Stomach (tissue), 9 donors: Measurements from ENCODE around the gene SDCCAG8. TPM values are rescaled to one million over a fixed set of nuclear protein-coding genes. Genes with fewer than 3 reads are reported as not detected.

Source experiments
- DNase-seq, 2 donors: peaks; one replicate each; pipeline versions ENCODE4 v3.0.0 to v3.0.0-alpha.2; 2013 to 2019
- H3K27ac ChIP-seq, 5 donors: fragments of 200-600 bp in 4 of 5; sonication (generic) in 4 of 5; one replicate each; pipeline ENCODE4 v1.5.1; 2013 to 2019; ENCODE audit warnings: mild to moderate bottlenecking in 1 of 5, moderate library complexity in 1 of 5
- H3K27me3 ChIP-seq, 3 donors: fragments of 200-600 bp; sonication (generic); one replicate each; pipeline ENCODE4 v1.5.1; 2017 to 2019; ENCODE audit warnings: mixed run types in 1 of 3
- H3K36me3 ChIP-seq, 4 donors: fragments of 200-600 bp; sonication (generic); 1 replicate in 3 of 4; 2 replicates in 1 of 4; pipeline ENCODE4 v1.5.1; 2016 to 2019
- H3K4me1 ChIP-seq, 4 donors: fragments of 200-600 bp; sonication (generic); one replicate each; pipeline ENCODE4 v1.5.1; 2016 to 2019
- H3K4me3 ChIP-seq, 4 donors: fragments of 200-600 bp; sonication (generic) in 3 of 4; one replicate each; pipeline ENCODE4 v1.5.1; 2016 to 2019; ENCODE audit warnings: mild to moderate bottlenecking in 1 of 4
- H3K9me3 ChIP-seq, 4 donors: fragments of 200-600 bp; sonication (generic); one replicate each; pipeline ENCODE4 v1.5.1; 2016 to 2019
- EP300 ChIP-seq: sonication (generic); formaldehyde crosslinking; IDR thresholded peaks from one replicate; pipeline ENCODE4 v1.6.1; 2017; ENCODE audit warnings: antibody characterized with exemption
- POLR2A ChIP-seq, 4 donors: fragments of 450-650 bp; IDR thresholded peaks; one replicate each; pipeline ENCODE4 v1.6.1; 2016; ENCODE audit warnings: antibody characterized with exemption in 4 of 4, control low read depth in 2 of 4, mild to moderate bottlenecking in 1 of 4, moderate library complexity in 1 of 4
- POLR2AphosphoS5 ChIP-seq, 3 donors: sonication (generic); formaldehyde crosslinking; IDR thresholded peaks; one replicate each; pipeline ENCODE4 v1.6.1; 2016; ENCODE audit warnings: antibody characterized with exemption in 3 of 3
- WGBS, 5 donors: extraction: QIAGEN DNeasy Blood & Tissue Kit in 3 of 5; methylation state at CpG; one replicate each; pipeline versions ENCODE4 v1.1.5 to v1.1.7; 2013 to 2018; 5-methylcytosine and 5-hydroxymethylcytosine counted together
- intact Hi-C: fragments of 100-400 bp; cut with DNase I; formaldehyde crosslinking; loops from one replicate; pipeline ENCODE4 v1.15.1; 2023; ENCODE audit warnings: low total_unique reads
- polyA plus RNA-seq, 3 donors: library from polyadenylated mRNA; stranded (reverse); fragments of 200-250 nt; gene quantifications; one replicate each; pipeline ENCODE4 v1.2.3, GENCODE V29; 2013
- total RNA-seq, 5 donors: library from RNA; depleted of rRNA; stranded (reverse); fragments of >200 nt; gene quantifications; one replicate each; pipeline versions ENCODE4 v1.1.0 to v1.2.3, GENCODE V29; 2014 to 2016
- TF ChIP-seq, protein P1 (sequence below), 7 experiments: fragments of 450-650 bp in 4 of 7; fragments of 200-600 bp in 3 of 7; sonication (generic) in 3 of 7; IDR thresholded peaks; one replicate each; pipeline ENCODE4 v1.5.1; 2016 to 2019; ENCODE audit warnings: antibody characterized with exemption in 7 of 7, control low read depth in 2 of 7, mild to moderate bottlenecking in 1 of 7
- donor health status: healthy with polysubstance abuse.
- donor health status: Bipolar disorder and iron deficiency.
- donor health status: healthy.

Gene SDCCAG8
- total and polyA plus RNA-seq, 8 donors, result 16.3 to 184 (median 24.5) TPM

DNA sequence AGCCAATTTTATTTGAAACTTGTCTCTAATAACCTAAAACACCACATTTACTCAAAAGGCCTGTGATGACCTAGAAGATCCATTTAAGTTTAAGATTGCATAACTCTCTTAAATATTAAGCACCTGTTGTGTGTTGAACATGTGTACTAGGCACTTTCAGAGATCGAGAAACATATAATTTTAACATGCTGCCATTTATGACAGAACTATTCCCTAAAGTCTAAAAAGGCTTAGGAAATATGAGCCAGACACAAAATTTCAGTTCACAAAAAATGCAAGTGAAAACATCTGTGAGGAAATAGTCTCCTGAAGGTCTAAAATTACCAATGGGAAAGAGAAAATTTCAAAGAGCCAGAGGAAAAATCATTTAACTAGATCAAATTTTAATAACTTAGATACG lies 38.5 kb upstream of the SDCCAG8 start:
- Histone ChIP-seq H3K36me3 (peaks cover 0 to 36% (median 26%) of the 10 kb centered on the region in 4 donors), H3K27me3 (no peaks in the 10 kb centered on the region), H3K4me1 (peaks cover 0 to 13% (median 11%) of the 10 kb centered on the region in 4 donors), H3K4me3 (no peak overlapping the region), H3K27ac (no peak overlapping the region), H3K9me3 (no peaks in the 10 kb centered on the region)
- intact Hi-C loops, result no loop called here
- WGBS, 5 donors, result 84 to 96% (median 90%) methylated on average over 2 of the region's 2 CpGs
- DNase-seq, result no peak
- no peak for TF ChIP-seq EP300
- TF ChIP-seq POLR2A (IDR thresholded peaks at IDR 0.05), result no peak
- TF ChIP-seq POLR2AphosphoS5 (IDR thresholded peaks at IDR 0.05), result no peak
- TF ChIP-seq, protein P1, sequence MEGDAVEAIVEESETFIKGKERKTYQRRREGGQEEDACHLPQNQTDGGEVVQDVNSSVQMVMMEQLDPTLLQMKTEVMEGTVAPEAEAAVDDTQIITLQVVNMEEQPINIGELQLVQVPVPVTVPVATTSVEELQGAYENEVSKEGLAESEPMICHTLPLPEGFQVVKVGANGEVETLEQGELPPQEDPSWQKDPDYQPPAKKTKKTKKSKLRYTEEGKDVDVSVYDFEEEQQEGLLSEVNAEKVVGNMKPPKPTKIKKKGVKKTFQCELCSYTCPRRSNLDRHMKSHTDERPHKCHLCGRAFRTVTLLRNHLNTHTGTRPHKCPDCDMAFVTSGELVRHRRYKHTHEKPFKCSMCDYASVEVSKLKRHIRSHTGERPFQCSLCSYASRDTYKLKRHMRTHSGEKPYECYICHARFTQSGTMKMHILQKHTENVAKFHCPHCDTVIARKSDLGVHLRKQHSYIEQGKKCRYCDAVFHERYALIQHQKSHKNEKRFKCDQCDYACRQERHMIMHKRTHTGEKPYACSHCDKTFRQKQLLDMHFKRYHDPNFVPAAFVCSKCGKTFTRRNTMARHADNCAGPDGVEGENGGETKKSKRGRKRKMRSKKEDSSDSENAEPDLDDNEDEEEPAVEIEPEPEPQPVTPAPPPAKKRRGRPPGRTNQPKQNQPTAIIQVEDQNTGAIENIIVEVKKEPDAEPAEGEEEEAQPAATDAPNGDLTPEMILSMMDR (IDR thresholded peaks at IDR 0.05), result no peak

DNA sequence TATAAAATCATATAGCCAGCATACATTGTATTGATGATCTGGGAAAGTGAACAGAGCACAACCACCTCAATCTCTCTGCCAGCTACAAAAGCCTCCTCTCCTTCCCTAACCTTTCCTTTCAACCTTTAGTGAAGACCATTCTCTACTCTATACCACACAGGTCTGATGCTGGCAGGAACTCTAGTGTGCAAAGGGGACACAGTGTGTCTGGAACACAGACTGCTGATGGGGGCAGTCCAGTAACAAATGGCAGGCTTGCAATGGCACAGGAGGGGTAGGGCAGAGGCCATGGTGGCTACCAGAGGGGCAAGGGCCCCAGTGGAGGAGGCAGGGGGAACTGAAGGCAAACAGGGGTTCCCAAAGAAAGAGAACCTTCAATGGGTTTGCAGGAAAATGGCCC lies 37.8 kb upstream of the SDCCAG8 start:
- intact Hi-C loops, result no loop called here
- no peak for DNase-seq
- H3K27ac ChIP-seq, result no peak overlapping the region
- peaks cover 0 to 41% (median 29%) of the 10 kb centered on the region in 4 donors for H3K36me3 ChIP-seq
- no peak overlapping the region for H3K4me3 ChIP-seq
- TF ChIP-seq POLR2A (IDR thresholded peaks at IDR 0.05) (no peak), POLR2AphosphoS5 (IDR thresholded peaks at IDR 0.05) (no peak), EP300 (no peak)
- TF ChIP-seq, protein P1 (IDR thresholded peaks at IDR 0.05), result no peak
- peaks cover 0 to 6% (median 4%) of the 10 kb centered on the region in 4 donors for H3K4me1 ChIP-seq
- H3K9me3 ChIP-seq, result no peaks in the 10 kb centered on the region
- H3K27me3 ChIP-seq, result no peaks in the 10 kb centered on the region

DNA sequence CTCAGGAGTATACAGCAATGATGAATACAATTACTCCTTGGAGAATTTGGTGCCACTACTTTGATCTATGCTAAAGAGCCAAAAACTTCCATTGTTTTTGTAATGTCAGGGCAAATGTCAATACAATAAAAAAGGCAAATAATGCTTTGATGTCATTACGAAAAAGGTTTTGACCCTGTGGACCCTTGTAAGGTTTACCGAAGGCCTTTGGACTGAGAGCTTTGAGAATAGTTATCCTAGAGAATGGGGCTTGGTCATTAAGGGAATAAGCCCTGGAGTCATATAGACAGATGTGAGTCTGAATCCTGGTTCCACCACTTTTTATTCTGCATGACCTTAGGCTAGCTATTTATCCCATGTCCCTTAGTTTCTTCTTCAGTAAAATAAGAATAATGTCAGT lies 28.2 kb upstream of the SDCCAG8 start:
- H3K4me3 ChIP-seq, result no peak overlapping the region
- peaks cover 0 to 20% (median 13%) of the 10 kb centered on the region in 4 donors for H3K36me3 ChIP-seq
- H3K27me3 ChIP-seq, result no peaks in the 10 kb centered on the region
- H3K9me3 ChIP-seq, result peaks cover 0 to 31% (median 20%) of the 10 kb centered on the region in 4 donors
- H3K4me1 ChIP-seq, result no peaks in the 10 kb centered on the region
- no peak for TF ChIP-seq EP300
- no peak for TF ChIP-seq POLR2AphosphoS5 (IDR thresholded peaks at IDR 0.05)
- TF ChIP-seq, protein P1 (IDR thresholded peaks at IDR 0.05), result no peak
- no peak for TF ChIP-seq POLR2A (IDR thresholded peaks at IDR 0.05)
- intact Hi-C loops, result no loop called here
- no peak for DNase-seq
- 76 to 88% (median 82%) methylated on average over 2 of the region's 2 CpGs for WGBS, 5 donors
- H3K27ac ChIP-seq, result no peak overlapping the region

DNA sequence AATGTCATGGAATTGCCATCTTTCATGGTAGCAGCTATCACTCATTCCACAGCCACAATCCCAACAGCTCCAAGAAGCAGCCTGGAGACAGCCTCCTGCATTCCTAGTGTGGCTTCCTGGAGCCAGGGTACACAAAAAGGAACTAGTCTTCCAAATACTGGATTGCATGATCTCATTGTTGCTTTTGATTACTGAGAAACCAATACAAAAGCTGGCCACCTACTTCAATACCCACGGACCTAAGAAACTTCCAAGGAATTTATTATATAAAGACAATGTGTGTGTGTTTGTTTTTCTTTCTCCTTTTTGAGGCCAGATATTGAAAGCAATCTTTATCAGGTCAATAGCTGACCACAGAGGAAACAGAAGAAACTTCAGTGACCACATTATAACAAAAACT lies 26.3 kb upstream of the SDCCAG8 start:
- Histone ChIP-seq H3K27me3 (no peaks in the 10 kb centered on the region), H3K4me1 (peaks cover 0 to 8% (median 0%) of the 10 kb centered on the region in 4 donors), H3K9me3 (peaks cover 0 to 31% (median 20%) of the 10 kb centered on the region in 4 donors), H3K27ac (no peak overlapping the region), H3K4me3 (no peak overlapping the region), H3K36me3 (peaks cover 0 to 9% (median 4%) of the 10 kb centered on the region in 4 donors)
- 67 to 84% (median 76%) methylated on average over 1 of the region's 1 CpG for WGBS, 5 donors
- intact Hi-C loops, result no loop called here
- no peak for DNase-seq
- TF ChIP-seq POLR2AphosphoS5 (IDR thresholded peaks at IDR 0.05) (no peak), POLR2A (IDR thresholded peaks at IDR 0.05) (no peak), EP300 (no peak)
- TF ChIP-seq, protein P1 (IDR thresholded peaks at IDR 0.05), result no peak
